ENCODE results near the gene PLVAP.

DNA sequence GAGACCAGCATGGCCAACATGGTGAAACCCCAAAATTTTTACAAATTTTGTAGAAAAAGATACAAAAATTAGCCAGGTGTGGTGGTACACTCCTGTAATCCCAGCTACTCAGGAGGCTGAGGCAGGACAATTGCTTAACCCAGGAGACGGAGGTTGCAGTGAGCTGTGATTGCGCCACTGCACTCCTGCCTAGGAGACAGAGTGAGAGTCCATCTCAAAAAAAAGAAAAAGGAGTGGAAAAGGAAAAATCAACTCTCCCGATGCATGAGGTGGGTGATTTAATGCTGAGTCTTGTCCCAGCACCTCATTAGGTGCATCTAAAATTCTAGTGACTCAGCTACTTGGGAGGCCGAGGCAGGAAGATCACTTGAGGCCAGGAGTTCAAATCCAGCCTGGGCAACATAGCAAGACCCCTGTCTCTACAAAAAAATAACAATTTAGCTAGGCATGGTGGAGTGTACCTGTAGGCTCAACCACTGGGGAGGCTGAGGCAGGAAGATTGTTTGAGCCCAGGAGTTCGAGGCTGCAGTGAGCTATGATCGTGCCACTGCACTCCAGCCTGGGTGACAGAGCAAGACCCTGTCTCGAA is 20.0 kb downstream of the PLVAP start:
- TF ChIP-seq CTCF (IDR thresholded peaks at IDR 0.05 in 4 of 5, conservative IDR thresholded peaks at IDR 0.05 in 1 of 5) = no peak
- no peak for TF ChIP-seq POLR2A (IDR thresholded peaks at IDR 0.05)
